Measurements from ENCODE around the gene KCTD2. TPM values are rescaled to one million over a fixed set of nuclear protein-coding genes. Genes with fewer than 3 reads are reported as not detected.

The KCTD2 gene
- total and polyA plus RNA-seq, 9 of the 15 experiments (the other 6 are each of a cell fraction or from before 2014, with no cell fraction given) = 1.7 to 32.9 (median 15.8) TPM

DNA sequence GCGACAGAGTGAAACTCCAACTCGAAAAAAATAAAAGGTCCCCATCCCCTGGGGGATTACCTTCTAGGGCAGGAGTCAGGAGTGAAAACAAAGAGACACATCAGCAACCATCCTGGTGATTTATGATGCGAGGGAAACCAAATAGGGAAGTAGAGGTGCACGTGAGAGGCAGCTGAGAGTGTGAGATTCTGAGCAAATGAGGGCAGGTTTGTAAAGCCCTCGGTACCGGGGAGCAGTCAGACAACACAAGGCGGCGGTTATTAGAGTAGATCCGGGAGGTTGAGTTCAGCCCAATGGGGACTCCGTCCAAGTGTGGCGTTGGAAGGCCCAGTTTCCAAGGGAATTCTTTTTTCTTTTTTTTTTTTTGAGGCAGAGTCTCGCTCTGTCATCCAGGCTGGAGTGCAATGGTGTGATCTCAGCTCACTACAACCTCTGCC lies 55.4 kb downstream of the KCTD2 start (continued):
- TF ChIP-seq, protein P1, sequence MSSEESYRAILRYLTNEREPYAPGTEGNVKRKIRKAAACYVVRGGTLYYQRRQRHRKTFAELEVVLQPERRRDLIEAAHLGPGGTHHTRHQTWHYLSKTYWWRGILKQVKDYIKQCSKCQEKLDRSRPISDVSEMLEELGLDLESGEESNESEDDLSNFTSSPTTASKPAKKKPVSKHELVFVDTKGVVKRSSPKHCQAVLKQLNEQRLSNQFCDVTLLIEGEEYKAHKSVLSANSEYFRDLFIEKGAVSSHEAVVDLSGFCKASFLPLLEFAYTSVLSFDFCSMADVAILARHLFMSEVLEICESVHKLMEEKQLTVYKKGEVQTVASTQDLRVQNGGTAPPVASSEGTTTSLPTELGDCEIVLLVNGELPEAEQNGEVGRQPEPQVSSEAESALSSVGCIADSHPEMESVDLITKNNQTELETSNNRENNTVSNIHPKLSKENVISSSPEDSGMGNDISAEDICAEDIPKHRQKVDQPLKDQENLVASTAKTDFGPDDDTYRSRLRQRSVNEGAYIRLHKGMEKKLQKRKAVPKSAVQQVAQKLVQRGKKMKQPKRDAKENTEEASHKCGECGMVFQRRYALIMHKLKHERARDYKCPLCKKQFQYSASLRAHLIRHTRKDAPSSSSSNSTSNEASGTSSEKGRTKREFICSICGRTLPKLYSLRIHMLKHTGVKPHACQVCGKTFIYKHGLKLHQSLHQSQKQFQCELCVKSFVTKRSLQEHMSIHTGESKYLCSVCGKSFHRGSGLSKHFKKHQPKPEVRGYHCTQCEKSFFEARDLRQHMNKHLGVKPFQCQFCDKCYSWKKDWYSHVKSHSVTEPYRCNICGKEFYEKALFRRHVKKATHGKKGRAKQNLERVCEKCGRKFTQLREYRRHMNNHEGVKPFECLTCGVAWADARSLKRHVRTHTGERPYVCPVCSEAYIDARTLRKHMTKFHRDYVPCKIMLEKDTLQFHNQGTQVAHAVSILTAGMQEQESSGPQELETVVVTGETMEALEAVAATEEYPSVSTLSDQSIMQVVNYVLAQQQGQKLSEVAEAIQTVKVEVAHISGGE (CRISPR knock-in tag; IDR thresholded peaks at IDR 0.05) = peak in 1 of 3 experiments; percentile 52; a peak in 2 of 6 replicates
- TF ChIP-seq LEF1 (IDR thresholded peaks at IDR 0.05) (peak; percentile 83; the same call in 1 of the 2 replicates), TEAD4 (IDR thresholded peaks at IDR 0.05; ENCODE audit: low read length) (peak; percentile 58; the same call in 1 of the 2 replicates), TEAD4 (CRISPR knock-in tag; IDR thresholded peaks at IDR 0.05; ENCODE audit: borderline replicate concordance) (no peak), TCF3 (CRISPR knock-in tag; IDR thresholded peaks at IDR 0.05) (peak; percentile 38; the same call in 1 of the 2 replicates), ZNF785 (CRISPR knock-in tag; IDR thresholded peaks at IDR 0.05) (no peak), KDM1A (IDR thresholded peaks at IDR 0.05) (peak in 1 of 2 experiments; percentile 43; a peak in 2 of 4 replicates), EP300 (IDR thresholded peaks at IDR 0.05; ENCODE audit: low read length) (0 out of 2 replicates have a peak, but pooled peaks have one; percentile 22), ZBTB17 (CRISPR knock-in tag; IDR thresholded peaks at IDR 0.05) (no peak), SMAD4 (CRISPR knock-in tag; conservative IDR thresholded peaks at IDR 0.05) (0 out of 2 replicates have a peak, but pooled peaks have one; percentile 32), BHLHE40 (IDR thresholded peaks at IDR 0.05; ENCODE audit: low read length) (peak; percentile 98), GATAD2B (IDR thresholded peaks at IDR 0.05; ENCODE audit: borderline replicate concordance) (no peak), MAZ (CRISPR knock-in tag; conservative IDR thresholded peaks at IDR 0.05 in 1 of 2, IDR thresholded peaks at IDR 0.05 in 1 of 2) (0 out of 4 replicates have a peak, but pooled peaks of 1 of the 2 experiments have one; percentile 31), MYC (IDR thresholded peaks at IDR 0.05; ENCODE audit: low read depth, low read length) (0 out of 2 replicates have a peak, but pooled peaks have one; percentile 32), MYC (CRISPR knock-in tag; IDR thresholded peaks at IDR 0.05; ENCODE audit: borderline replicate concordance, low read depth) (no peak)
- TF ChIP-seq, protein P2, sequence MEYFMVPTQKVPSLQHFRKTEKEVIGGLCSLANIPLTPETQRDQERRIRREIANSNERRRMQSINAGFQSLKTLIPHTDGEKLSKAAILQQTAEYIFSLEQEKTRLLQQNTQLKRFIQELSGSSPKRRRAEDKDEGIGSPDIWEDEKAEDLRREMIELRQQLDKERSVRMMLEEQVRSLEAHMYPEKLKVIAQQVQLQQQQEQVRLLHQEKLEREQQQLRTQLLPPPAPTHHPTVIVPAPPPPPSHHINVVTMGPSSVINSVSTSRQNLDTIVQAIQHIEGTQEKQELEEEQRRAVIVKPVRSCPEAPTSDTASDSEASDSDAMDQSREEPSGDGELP (CRISPR knock-in tag; IDR thresholded peaks at IDR 0.05; ENCODE audit: borderline replicate concordance) = peak; percentile 38; the same call in 1 of the 2 replicates
